Trophoblast cell (in vitro differentiated cells and primary cell): ENCODE data around the gene SEC14L3.

Source experiments
- DNase-seq, 2 donors: peaks; one replicate each; pipeline ENCODE4 v3.0.0-alpha.2; 2016
- H2AFZ ChIP-seq: 2 replicates; pipeline ENCODE4 v1.6.1; 2013; ENCODE audit warnings: low read length, moderate library complexity, mild to moderate bottlenecking; ENCODE audit not compliant: insufficient read depth, poor library complexity
- H2AK5ac ChIP-seq: 2 replicates; pipeline ENCODE4 v1.6.1; 2013; ENCODE audit warnings: mild to moderate bottlenecking, low read length
- H2BK120ac ChIP-seq: 2 replicates; pipeline ENCODE4 v1.6.1; 2013; ENCODE audit warnings: low read length, mild to moderate bottlenecking, moderate library complexity; ENCODE audit not compliant: insufficient read depth, poor library complexity
- H2BK12ac ChIP-seq: 2 replicates; pipeline ENCODE4 v1.6.1; 2013; ENCODE audit warnings: mild to moderate bottlenecking, low read length, moderate library complexity
- H2BK5ac ChIP-seq: 2 replicates; pipeline ENCODE4 v1.6.1; 2013; ENCODE audit warnings: low read length, low read depth, moderate library complexity, mild to moderate bottlenecking; ENCODE audit not compliant: poor library complexity
- H3K14ac ChIP-seq: 2 replicates; pipeline ENCODE4 v1.6.1; 2013; ENCODE audit warnings: mild to moderate bottlenecking, low read length
- H3K18ac ChIP-seq: 2 replicates; pipeline ENCODE4 v1.6.1; 2013; ENCODE audit warnings: mild to moderate bottlenecking, low read length
- H3K23ac ChIP-seq: 2 replicates; pipeline ENCODE4 v1.6.1; 2013; ENCODE audit warnings: low read length
- H3K27ac ChIP-seq: 2 replicates; pipeline ENCODE4 v1.5.1; 2013; ENCODE audit warnings: low read depth, mild to moderate bottlenecking, inconsistent platforms, low read length, moderate library complexity
- H3K27me3 ChIP-seq: 2 replicates; pipeline ENCODE4 v1.6.1; 2013; ENCODE audit warnings: inconsistent platforms, mild to moderate bottlenecking, low read length, moderate library complexity; ENCODE audit not compliant: insufficient read depth
- H3K36me3 ChIP-seq, 2 experiments: 1 replicate in 1 of 2; 2 replicates in 1 of 2; pipeline ENCODE4 v1.6.1; 2013; ENCODE audit warnings: low read length in 2 of 2, mild to moderate bottlenecking in 2 of 2, moderate library complexity in 1 of 2; ENCODE audit not compliant: insufficient read depth in 2 of 2, control insufficient read depth in 1 of 2
- H3K4ac ChIP-seq: 2 replicates; pipeline ENCODE4 v1.6.1; 2013; ENCODE audit warnings: low read depth, mild to moderate bottlenecking, low read length, moderate library complexity
- H3K4me1 ChIP-seq, 2 experiments: 1 replicate in 1 of 2; 2 replicates in 1 of 2; pipeline ENCODE4 v1.6.1; 2013; ENCODE audit warnings: low read length in 2 of 2, mild to moderate bottlenecking in 2 of 2, moderate library complexity in 1 of 2; ENCODE audit not compliant: insufficient read depth in 2 of 2, control insufficient read depth in 1 of 2
- H3K4me2 ChIP-seq: 2 replicates; pipeline ENCODE4 v1.6.1; 2013; ENCODE audit warnings: inconsistent platforms, mild to moderate bottlenecking, low read length, moderate library complexity
- H3K4me3 ChIP-seq: 2 replicates; pipeline ENCODE4 v1.5.1; 2013; ENCODE audit warnings: mild to moderate bottlenecking, low read depth, low read length, inconsistent platforms
- H3K79me1 ChIP-seq: one replicate; pipeline ENCODE4 v1.6.1; 2013; ENCODE audit warnings: low read length
- H3K79me2 ChIP-seq: 2 replicates; pipeline ENCODE4 v1.6.1; 2013; ENCODE audit warnings: low read length, mild to moderate bottlenecking; ENCODE audit not compliant: control insufficient read depth, insufficient read depth, poor library complexity
- H3K9ac ChIP-seq: 2 replicates; pipeline ENCODE4 v1.6.1; 2013; ENCODE audit warnings: mild to moderate bottlenecking, low read length
- H3K9me3 ChIP-seq: 2 replicates; pipeline ENCODE4 v1.6.1; 2013; ENCODE audit warnings: low read depth, mild to moderate bottlenecking, control low read depth, inconsistent platforms, low read length; ENCODE audit not compliant: insufficient read depth
- H4K12ac ChIP-seq: 2 replicates; pipeline ENCODE4 v1.6.1; 2013; ENCODE audit warnings: low read depth, mild to moderate bottlenecking, low read length, moderate library complexity
- H4K8ac ChIP-seq: 2 replicates; pipeline ENCODE4 v1.6.1; 2013; ENCODE audit warnings: low read depth, mild to moderate bottlenecking, low read length, moderate library complexity
- H4K91ac ChIP-seq: one replicate; pipeline ENCODE4 v1.6.1; 2013; ENCODE audit warnings: low read depth, mild to moderate bottlenecking, low read length, moderate library complexity
- WGBS: extraction: QIAGEN DNeasy Blood & Tissue Kit; methylation state at CpG from one replicate; pipeline ENCODE4 v1.1.7; 2013; ENCODE audit warnings: missing lambda C conversion rate; ENCODE audit not compliant: insufficient read length, insufficient coverage; ENCODE audit errors: extremely low coverage; 5-methylcytosine and 5-hydroxymethylcytosine counted together

Gene SEC14L3

DNA sequence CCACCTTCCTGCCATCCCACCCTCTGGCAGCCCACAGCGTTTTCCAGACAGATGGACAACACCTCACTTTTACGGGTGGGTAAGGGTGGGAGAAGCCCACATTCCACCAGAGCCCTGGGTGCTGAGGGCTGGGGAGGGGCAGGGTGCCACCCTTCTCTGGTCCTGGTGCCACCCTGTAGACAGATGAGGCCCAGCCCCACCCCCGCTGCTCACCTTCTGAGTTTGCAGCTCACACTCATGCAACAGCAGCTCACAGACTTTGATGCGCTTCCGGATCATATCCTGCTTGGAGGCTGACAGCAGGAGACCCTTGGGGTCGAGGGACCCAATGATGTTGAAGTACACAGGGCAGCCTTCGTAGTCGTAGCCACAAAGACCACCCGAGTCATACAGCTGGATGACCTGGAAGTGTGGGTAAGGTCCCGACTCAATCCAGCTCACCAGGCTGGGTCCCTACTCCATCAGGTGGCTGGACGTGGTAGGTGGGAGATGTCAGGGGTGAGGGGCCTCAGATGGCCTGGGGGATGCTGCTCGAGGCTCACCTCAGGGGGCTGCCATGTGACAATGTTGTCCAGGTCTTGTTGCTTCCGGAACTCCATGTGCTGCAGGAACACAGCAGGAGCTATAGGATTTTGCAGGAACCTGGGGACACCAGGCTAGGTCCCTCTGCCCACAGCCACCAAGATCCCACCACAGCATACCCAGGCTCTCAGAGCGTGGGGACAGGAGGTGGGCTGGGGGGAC is 23.4 kb upstream of the SEC14L3 start:
- no peak overlapping the region for H2BK120ac ChIP-seq
- no peak overlapping the region for H3K14ac ChIP-seq
- no peak for DNase-seq
- WGBS = no CpG with 5 or more reads among the region's 14 CpGs
- no peak overlapping the region for H2BK12ac ChIP-seq
- no peak overlapping the region for H3K4me3 ChIP-seq
- no peak overlapping the region for H3K27ac ChIP-seq
- no peaks in the 10 kb centered on the region for H3K36me3 ChIP-seq
- no peak overlapping the region for H2AK5ac ChIP-seq
- no peak overlapping the region for H2AFZ ChIP-seq
- H3K18ac ChIP-seq = no peak overlapping the region
- H3K79me1 ChIP-seq = no peaks in the 10 kb centered on the region
- no peak overlapping the region for H2BK5ac ChIP-seq
- H3K9me3 ChIP-seq = no peaks in the 10 kb centered on the region
- no peaks in the 10 kb centered on the region for H3K79me2 ChIP-seq
- H3K23ac ChIP-seq = no peak overlapping the region
- H4K12ac ChIP-seq = no peak overlapping the region
- no peaks in the 10 kb centered on the region for H3K27me3 ChIP-seq
- no peak overlapping the region for H4K91ac ChIP-seq
- H3K4me2 ChIP-seq = no peak overlapping the region
- H3K9ac ChIP-seq = no peak overlapping the region
- no peaks in the 10 kb centered on the region for H3K4me1 ChIP-seq
- H4K8ac ChIP-seq = no peak overlapping the region
- no peak overlapping the region for H3K4ac ChIP-seq

DNA sequence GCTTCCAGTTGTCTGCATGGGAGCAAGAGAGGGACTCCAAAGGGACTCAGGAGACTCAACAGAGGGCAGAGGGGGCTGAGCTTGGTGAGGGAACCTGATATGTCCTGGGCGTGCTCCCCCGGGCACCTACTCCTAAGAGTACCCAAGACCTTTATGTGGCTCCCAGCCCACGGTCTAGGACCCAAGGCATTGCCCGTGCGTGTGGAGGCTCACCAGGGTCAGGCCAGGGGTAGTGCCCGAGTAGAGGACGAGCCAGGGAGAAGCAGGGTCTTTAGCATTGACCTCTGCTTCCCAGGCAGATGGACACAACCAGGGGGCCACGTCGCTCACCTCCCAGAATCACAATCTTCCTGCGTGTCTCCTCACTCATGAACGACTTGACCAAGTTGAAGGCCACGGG is 20.3 kb upstream of the SEC14L3 start:
- WGBS = no CpG with 5 or more reads among the region's 12 CpGs
- H3K79me2 ChIP-seq = no peaks in the 10 kb centered on the region
- no peak overlapping the region for H4K8ac ChIP-seq
- H3K4me2 ChIP-seq = no peak overlapping the region
- H3K4me3 ChIP-seq = no peak overlapping the region
- H2BK120ac ChIP-seq = no peak overlapping the region
- no peak overlapping the region for H3K18ac ChIP-seq
- no peak overlapping the region for H2AK5ac ChIP-seq
- H3K27me3 ChIP-seq = no peaks in the 10 kb centered on the region
- no peak overlapping the region for H2BK5ac ChIP-seq
- no peak overlapping the region for H3K23ac ChIP-seq
- H3K4ac ChIP-seq = no peak overlapping the region
- H3K4me1 ChIP-seq = no peaks in the 10 kb centered on the region
- H2BK12ac ChIP-seq = no peak overlapping the region
- H3K27ac ChIP-seq = no peak overlapping the region
- H2AFZ ChIP-seq = no peak overlapping the region
- no peak overlapping the region for H3K14ac ChIP-seq
- no peak overlapping the region for H4K91ac ChIP-seq
- H4K12ac ChIP-seq = no peak overlapping the region
- DNase-seq = no peak
- H3K9ac ChIP-seq = no peak overlapping the region
- H3K36me3 ChIP-seq = no peaks in the 10 kb centered on the region
- no peaks in the 10 kb centered on the region for H3K9me3 ChIP-seq
- no peaks in the 10 kb centered on the region for H3K79me1 ChIP-seq

DNA sequence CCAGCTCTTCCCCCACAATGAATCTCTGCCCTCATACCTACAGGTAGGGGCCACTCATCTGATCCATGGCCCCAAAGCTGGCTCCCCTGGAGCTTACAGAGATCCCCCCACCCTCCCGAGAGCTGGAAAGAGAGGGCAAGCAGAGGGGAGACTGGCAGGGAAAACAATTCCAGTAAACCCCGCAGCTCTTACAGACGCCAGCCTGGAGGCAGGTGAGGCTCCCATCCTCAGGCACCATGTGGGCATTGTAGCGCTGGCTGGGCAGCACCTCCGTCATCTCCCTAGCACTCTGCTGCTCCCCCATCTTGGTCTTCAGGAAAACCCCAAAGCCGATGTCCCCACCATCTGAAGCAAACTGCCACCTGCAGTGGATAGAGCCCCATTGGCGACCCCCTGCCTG is 19.6 kb upstream of the SEC14L3 start:
- Histone ChIP-seq H2AK5ac (no peak overlapping the region), H2AFZ (no peak overlapping the region), H3K18ac (no peak overlapping the region), H3K9me3 (no peaks in the 10 kb centered on the region), H4K12ac (no peak overlapping the region), H3K4me2 (no peak overlapping the region), H3K23ac (no peak overlapping the region), H3K36me3 (no peaks in the 10 kb centered on the region), H3K4me3 (no peak overlapping the region), H3K27me3 (no peaks in the 10 kb centered on the region), H3K4ac (no peak overlapping the region), H3K27ac (no peak overlapping the region), H3K79me1 (no peaks in the 10 kb centered on the region), H2BK120ac (no peak overlapping the region), H2BK12ac (no peak overlapping the region), H2BK5ac (no peak overlapping the region), H4K91ac (no peak overlapping the region), H3K4me1 (no peaks in the 10 kb centered on the region), H3K14ac (no peak overlapping the region), H3K9ac (no peak overlapping the region), H3K79me2 (no peaks in the 10 kb centered on the region), H4K8ac (no peak overlapping the region)
- no peak for DNase-seq
- no CpG with 5 or more reads among the region's 7 CpGs for WGBS

DNA sequence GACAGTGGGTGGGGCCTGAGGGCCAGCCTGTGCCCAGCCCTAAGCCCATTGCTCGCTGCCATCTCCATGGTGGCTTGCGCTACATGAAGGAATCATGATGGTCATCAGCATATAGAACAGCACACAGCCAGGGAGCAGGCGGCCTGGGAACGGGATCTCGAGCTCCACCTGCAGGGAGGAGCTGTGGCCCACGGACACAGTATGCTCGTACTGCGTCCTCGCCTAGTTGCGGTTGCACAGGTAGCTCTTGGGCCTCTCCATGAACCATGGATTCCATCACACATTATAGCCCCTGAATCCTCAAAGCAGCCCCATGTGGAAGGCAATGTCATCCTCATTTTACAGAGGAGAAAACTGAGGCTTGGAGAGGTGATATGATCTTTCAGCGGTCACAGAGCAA is 18.6 kb upstream of the SEC14L3 start:
- Histone ChIP-seq H3K4ac (no peak overlapping the region), H3K4me3 (no peak overlapping the region), H2BK5ac (no peak overlapping the region), H3K36me3 (no peaks in the 10 kb centered on the region), H3K9ac (no peak overlapping the region), H2BK120ac (no peak overlapping the region), H3K23ac (no peak overlapping the region), H3K79me1 (no peaks in the 10 kb centered on the region), H2AK5ac (no peak overlapping the region), H4K8ac (no peak overlapping the region), H3K4me2 (no peak overlapping the region), H2BK12ac (no peak overlapping the region), H2AFZ (no peak overlapping the region), H3K9me3 (no peaks in the 10 kb centered on the region), H3K79me2 (no peaks in the 10 kb centered on the region), H4K12ac (no peak overlapping the region), H3K14ac (no peak overlapping the region), H3K18ac (no peak overlapping the region), H3K27ac (no peak overlapping the region), H3K4me1 (no peaks in the 10 kb centered on the region), H4K91ac (no peak overlapping the region), H3K27me3 (no peaks in the 10 kb centered on the region)
- no CpG with 5 or more reads among the region's 11 CpGs for WGBS
- peak in 1 of 2 donors; percentile 21 for DNase-seq
